Neural cell (in vitro differentiated cells): Measurements from ENCODE around the gene TGFBI. TPM values are rescaled to one million over a fixed set of nuclear protein-coding genes. Genes with fewer than 3 reads are reported as not detected.

Source experiments
- H2AFZ ChIP-seq: fragments of 200-600, 300-800 bp; sonication (generic), shearing (Covaris generic); 2 replicates; pipeline ENCODE4 v1.6.0; 2014; ENCODE audit warnings: low read depth, mild to moderate bottlenecking, antibody characterized with exemption, low read length, moderate library complexity
- H3F3A ChIP-seq: fragments of 200-600 bp; shearing (Covaris generic); 2 replicates; pipeline ENCODE4 v1.6.1; 2016; ENCODE audit warnings: mild to moderate bottlenecking, moderate library complexity, mixed read lengths, antibody characterized with exemption, low read length; ENCODE audit not compliant: insufficient read depth, poor library complexity, severe bottlenecking
- H3K27ac ChIP-seq: fragments of 200-600, 300-800 bp; sonication (generic), shearing (Covaris generic); 2 replicates; pipeline ENCODE4 v1.5.1; 2014; ENCODE audit warnings: mild to moderate bottlenecking, low read length, moderate library complexity
- H3K27me3 ChIP-seq: fragments of 300-800, 200-600 bp; sonication (generic), shearing (Covaris generic); 2 replicates; pipeline ENCODE4 v1.6.0; 2014; ENCODE audit warnings: mild to moderate bottlenecking, low read depth, low read length, moderate library complexity; ENCODE audit not compliant: insufficient read depth
- H3K36me3 ChIP-seq: fragments of 300-800, 200-600 bp; sonication (generic), shearing (Covaris generic); 2 replicates; pipeline ENCODE4 v1.5.1; 2014; ENCODE audit warnings: mild to moderate bottlenecking, antibody characterized with exemption, low read length, moderate library complexity; ENCODE audit not compliant: insufficient read depth
- H3K4me2 ChIP-seq: fragments of 300-800, 200-600 bp; sonication (generic), shearing (Covaris generic); 2 replicates; pipeline ENCODE4 v1.6.0; 2014; ENCODE audit warnings: mild to moderate bottlenecking, low read length
- H3K4me3 ChIP-seq: fragments of 300-800, 200-600 bp; sonication (generic), shearing (Covaris generic); 2 replicates; pipeline ENCODE4 v1.5.1; 2014; ENCODE audit warnings: mild to moderate bottlenecking, low read length, moderate library complexity
- H3K79me2 ChIP-seq: fragments of 200-600 bp; shearing (Covaris generic); replicated peaks from 2 replicates; pipeline ENCODE4 v1.6.0; 2014; ENCODE audit warnings: mild to moderate bottlenecking, low read length, moderate library complexity; ENCODE audit not compliant: insufficient read depth
- H3K9ac ChIP-seq: fragments of 300-800, 200-600 bp; sonication (generic), shearing (Covaris generic); 2 replicates; pipeline ENCODE4 v1.6.1; 2016; ENCODE audit warnings: mild to moderate bottlenecking, low read length, mixed read lengths
- H3K9me2 ChIP-seq: fragments of 200-600 bp; shearing (Covaris generic); 2 replicates; pipeline ENCODE4 v1.6.1; 2016; ENCODE audit warnings: mild to moderate bottlenecking, low read length, mixed read lengths; ENCODE audit not compliant: insufficient read depth
- H3K9me3 ChIP-seq: fragments of 200-600, 300-800 bp; sonication (generic), shearing (Covaris generic); 2 replicates; pipeline ENCODE4 v1.6.1; 2016; ENCODE audit warnings: mild to moderate bottlenecking, mixed run types, low read length, moderate library complexity, mixed read lengths
- H4K20me1 ChIP-seq: fragments of 200-600 bp; shearing (Covaris generic); 2 replicates; pipeline ENCODE4 v1.6.1; 2016; ENCODE audit warnings: mild to moderate bottlenecking, mixed run types; ENCODE audit not compliant: insufficient read depth
- EP300 ChIP-seq: fragments of 450-650 bp; conservative IDR thresholded peaks from 2 replicates; pipeline ENCODE4 v1.6.1; 2014; ENCODE audit warnings: antibody characterized with exemption, mild to moderate bottlenecking, moderate library complexity; ENCODE audit not compliant: poor library complexity, severe bottlenecking
- EZH2 ChIP-seq: fragments of 200-600, 300-800 bp; shearing (Covaris generic), sonication (generic); IDR thresholded peaks from 2 replicates; pipeline ENCODE4 v1.6.1; 2014; ENCODE audit warnings: antibody characterized with exemption, low read length, borderline replicate concordance, mild to moderate bottlenecking; ENCODE audit not compliant: insufficient read depth, poor library complexity, severe bottlenecking
- MXI1 ChIP-seq: fragments of 450-650 bp; conservative IDR thresholded peaks from 2 replicates; pipeline ENCODE4 v1.6.1; 2014; ENCODE audit warnings: antibody characterized with exemption, mild to moderate bottlenecking; ENCODE audit not compliant: poor library complexity, severe bottlenecking
- POLR2AphosphoS5 ChIP-seq: IDR thresholded peaks from 2 replicates; pipeline ENCODE4 v1.6.1; 2012
- RAD21 ChIP-seq: fragments of 450-650 bp; conservative IDR thresholded peaks from 2 replicates; pipeline ENCODE4 v1.6.1; 2014; ENCODE audit warnings: antibody characterized with exemption, mild to moderate bottlenecking, moderate library complexity
- REST ChIP-seq: IDR thresholded peaks from 2 replicates; pipeline ENCODE4 v1.6.1; 2012; ENCODE audit warnings: borderline replicate concordance
- SMC3 ChIP-seq: fragments of 450-650 bp; conservative IDR thresholded peaks from 2 replicates; pipeline ENCODE4 v1.6.1; 2014; ENCODE audit warnings: antibody characterized with exemption, mild to moderate bottlenecking, moderate library complexity; ENCODE audit not compliant: poor library complexity
- TAF1 ChIP-seq: IDR thresholded peaks from 2 replicates; pipeline ENCODE4 v1.6.1; 2012; ENCODE audit warnings: low read depth
- polyA plus RNA-seq: library from polyadenylated mRNA; depleted of rRNA; stranded (reverse); fragments of >200 nt; gene quantifications from 2 replicates; pipeline ENCODE4 v1.2.3, GENCODE V29; 2014
- TF ChIP-seq, protein P1 (sequence below): fragments of 450-650 bp; IDR thresholded peaks from 2 replicates; pipeline ENCODE4 v1.5.1; 2014; ENCODE audit warnings: antibody characterized with exemption, mild to moderate bottlenecking, moderate library complexity; ENCODE audit not compliant: poor library complexity, severe bottlenecking

Gene TGFBI
- polyA plus RNA-seq, 1 donor from 2014 or later: 0.71 TPM

- H3K9me3 ChIP-seq: no peaks in the 10 kb centered on the region
- H3K27ac ChIP-seq: no peak overlapping the region
- H2AFZ ChIP-seq: no peak overlapping the region
- no peak overlapping the region for H3K9ac ChIP-seq
- no peaks in the 10 kb centered on the region for H4K20me1 ChIP-seq
- no peaks in the 10 kb centered on the region for H3K79me2 ChIP-seq
- H3K27me3 ChIP-seq: peaks cover 24% of the 10 kb centered on the region
- H3K4me3 ChIP-seq: no peak overlapping the region
- no peak overlapping the region for H3K4me2 ChIP-seq
- H3K9me2 ChIP-seq: no peaks in the 10 kb centered on the region
- no peaks in the 10 kb centered on the region for H3F3A ChIP-seq
- TF ChIP-seq TAF1 (no peak), RAD21 (no peak), EZH2 (no peak), REST (no peak), SMC3 (no peak), EP300 (no peak), POLR2AphosphoS5 (no peak), MXI1 (no peak)
- TF ChIP-seq, protein P1, sequence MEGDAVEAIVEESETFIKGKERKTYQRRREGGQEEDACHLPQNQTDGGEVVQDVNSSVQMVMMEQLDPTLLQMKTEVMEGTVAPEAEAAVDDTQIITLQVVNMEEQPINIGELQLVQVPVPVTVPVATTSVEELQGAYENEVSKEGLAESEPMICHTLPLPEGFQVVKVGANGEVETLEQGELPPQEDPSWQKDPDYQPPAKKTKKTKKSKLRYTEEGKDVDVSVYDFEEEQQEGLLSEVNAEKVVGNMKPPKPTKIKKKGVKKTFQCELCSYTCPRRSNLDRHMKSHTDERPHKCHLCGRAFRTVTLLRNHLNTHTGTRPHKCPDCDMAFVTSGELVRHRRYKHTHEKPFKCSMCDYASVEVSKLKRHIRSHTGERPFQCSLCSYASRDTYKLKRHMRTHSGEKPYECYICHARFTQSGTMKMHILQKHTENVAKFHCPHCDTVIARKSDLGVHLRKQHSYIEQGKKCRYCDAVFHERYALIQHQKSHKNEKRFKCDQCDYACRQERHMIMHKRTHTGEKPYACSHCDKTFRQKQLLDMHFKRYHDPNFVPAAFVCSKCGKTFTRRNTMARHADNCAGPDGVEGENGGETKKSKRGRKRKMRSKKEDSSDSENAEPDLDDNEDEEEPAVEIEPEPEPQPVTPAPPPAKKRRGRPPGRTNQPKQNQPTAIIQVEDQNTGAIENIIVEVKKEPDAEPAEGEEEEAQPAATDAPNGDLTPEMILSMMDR: no peak
- H3K36me3 ChIP-seq: no peaks in the 10 kb centered on the region
Measured at GRCh38 chr5:136076881-136077445, 48.2 kb downstream of the TGFBI start.

GRCh38 chr5:136079195-136079985 lies 50.6 kb downstream of the TGFBI start:
- Histone ChIP-seq H3K27ac (no peak overlapping the region), H3K4me2 (no peak overlapping the region), H3K9me3 (no peaks in the 10 kb centered on the region), H3K79me2 (no peaks in the 10 kb centered on the region), H3K9ac (no peak overlapping the region), H3K4me3 (no peak overlapping the region), H3K9me2 (no peaks in the 10 kb centered on the region), H2AFZ (no peak overlapping the region), H4K20me1 (no peaks in the 10 kb centered on the region), H3F3A (no peaks in the 10 kb centered on the region), H3K27me3 (peaks cover 24% of the 10 kb centered on the region), H3K36me3 (no peaks in the 10 kb centered on the region)
- TF ChIP-seq EP300 (no peak), EZH2 (no peak), MXI1 (no peak), TAF1 (no peak), REST (no peak), SMC3 (no peak), POLR2AphosphoS5 (no peak), RAD21 (no peak)
- TF ChIP-seq, protein P1: no peak
